Activated CD4-positive, CD25-positive, alpha-beta regulatory T cell treated with anti-CD3 and anti-CD28 coated beads, Interleukin-2, amount 50 U/mL, for 24 hours (primary cell): Measurements from ENCODE around the gene THAP4.
"Not testable (repeated sequence)": the region's sequence is repeated elsewhere in the genome, so short reads cannot be mapped to it uniquely, and the experiment has no call there.

Source experiments
- ATAC-seq, 2 donors: fragments of 150-1000 bp; cut with Tn5 transposase; one replicate each; pipeline ENCODE4 v1.10.0; 2021; ENCODE audit warnings: mild to moderate bottlenecking in 1 of 2, moderate library complexity in 1 of 2

THAP4 gene

DNA sequence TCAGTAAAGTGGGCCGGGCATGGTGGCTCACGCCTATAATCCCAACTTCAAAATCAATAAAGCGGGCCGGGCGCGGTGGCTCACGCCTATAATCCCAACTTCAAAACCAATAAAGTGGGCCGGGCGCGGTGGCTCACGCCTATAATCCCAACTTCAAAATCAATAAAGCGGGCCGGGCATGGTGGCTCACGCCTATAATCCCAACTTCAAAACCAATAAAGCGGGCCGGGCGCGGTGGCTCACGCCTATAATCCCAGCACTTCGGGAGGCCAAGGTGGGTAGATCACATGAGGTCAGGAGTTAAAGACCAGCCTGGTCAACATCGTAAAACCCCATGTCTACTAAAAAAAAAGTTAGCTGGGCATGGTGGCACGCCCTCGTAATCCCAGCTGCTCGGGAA lies 25.8 kb upstream of the THAP4 start:
- not testable (repeated sequence) for ATAC-seq

DNA sequence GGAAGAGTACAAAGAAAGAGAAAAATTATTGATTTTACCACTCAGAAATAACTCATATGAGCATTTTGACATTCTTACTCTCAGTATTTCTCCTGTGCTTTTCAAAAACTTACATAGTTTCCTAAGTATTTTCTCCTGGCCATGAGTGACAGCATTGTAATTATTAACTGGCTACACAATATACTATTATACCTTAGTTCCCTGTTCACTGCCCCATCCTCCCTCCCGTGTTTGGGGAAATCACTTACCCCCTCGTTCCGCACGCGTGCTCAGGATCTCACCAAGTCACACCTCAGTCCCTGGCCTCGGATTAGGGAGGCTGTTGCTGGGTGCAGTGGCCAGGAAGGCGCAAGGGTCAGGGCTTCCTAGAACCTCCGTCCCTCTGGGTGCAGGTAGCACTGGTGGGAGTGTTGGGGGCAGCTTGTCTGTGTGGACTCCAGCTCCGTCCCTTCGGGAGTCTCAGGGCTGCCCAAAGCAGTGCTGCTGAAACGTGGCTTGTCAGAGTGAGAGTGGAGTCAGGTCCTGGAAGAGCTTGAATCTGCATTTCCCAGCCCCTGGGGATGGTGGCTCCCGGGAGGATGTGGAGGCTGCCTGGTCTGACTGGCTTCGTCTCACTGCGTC lies 23.7 kb upstream of the THAP4 start:
- ATAC-seq = no peak

- ATAC-seq = no peak
These were observed 22.3 kb upstream of the THAP4 start for GRCh38 chr2:241659150-241659739.

- no peak for ATAC-seq
These were observed 21.3 kb upstream of the THAP4 start for GRCh38 chr2:241658296-241658695.

DNA sequence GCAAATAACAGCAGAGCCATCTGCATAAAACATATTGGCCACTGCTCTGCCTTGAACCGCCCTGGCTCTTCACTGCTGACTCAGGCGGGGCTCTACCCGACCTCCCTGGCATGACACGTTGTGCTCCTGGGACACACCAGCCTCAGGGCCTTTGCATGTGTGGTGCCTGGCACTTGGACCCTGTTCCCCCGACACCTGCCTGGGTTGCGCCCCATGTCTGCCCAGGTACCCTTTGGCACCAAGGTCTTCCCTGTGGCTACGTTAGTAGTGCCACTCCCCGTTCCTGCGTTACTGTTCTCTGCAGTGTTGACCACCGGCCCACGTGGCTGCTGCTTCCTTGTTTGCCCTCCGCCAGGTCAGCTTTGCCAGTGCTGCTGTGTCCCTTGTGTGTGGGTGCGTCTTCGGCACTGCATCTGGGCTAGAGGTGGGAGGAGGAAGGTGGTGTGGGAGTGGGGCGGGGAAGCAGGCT lies 20.9 kb upstream of the THAP4 start:
- no peak for ATAC-seq

DNA sequence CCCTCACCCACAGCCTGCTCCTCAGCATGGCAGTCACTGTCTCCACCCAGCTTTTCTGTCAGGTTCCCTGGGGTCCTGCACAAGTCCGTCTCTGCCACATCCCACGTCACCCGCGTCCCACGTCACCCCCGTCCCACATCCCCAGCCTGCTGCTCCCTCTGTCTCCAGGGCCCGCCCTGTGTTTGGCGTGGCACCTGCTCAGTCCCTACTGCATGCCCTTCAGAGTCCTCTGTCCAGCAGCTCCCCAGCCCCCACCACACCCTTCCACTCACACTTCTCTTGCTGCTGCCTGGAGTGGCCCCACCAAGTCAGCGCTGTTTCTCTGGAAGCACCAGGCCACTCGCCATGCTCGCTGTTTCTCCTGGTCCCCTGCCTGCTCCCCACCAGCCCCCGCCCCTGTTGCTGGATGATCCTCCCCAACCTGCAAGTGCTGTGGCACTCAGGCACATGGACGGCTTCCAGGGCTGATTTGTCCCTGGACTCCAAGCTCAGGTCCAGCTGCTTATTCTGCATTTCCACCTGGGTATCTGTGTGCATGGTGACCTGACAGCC lies 19.3 kb upstream of the THAP4 start:
- ATAC-seq = no peak

GRCh38 chr2:241655516-241656189 lies 18.7 kb upstream of the THAP4 start:
- no peak for ATAC-seq

DNA sequence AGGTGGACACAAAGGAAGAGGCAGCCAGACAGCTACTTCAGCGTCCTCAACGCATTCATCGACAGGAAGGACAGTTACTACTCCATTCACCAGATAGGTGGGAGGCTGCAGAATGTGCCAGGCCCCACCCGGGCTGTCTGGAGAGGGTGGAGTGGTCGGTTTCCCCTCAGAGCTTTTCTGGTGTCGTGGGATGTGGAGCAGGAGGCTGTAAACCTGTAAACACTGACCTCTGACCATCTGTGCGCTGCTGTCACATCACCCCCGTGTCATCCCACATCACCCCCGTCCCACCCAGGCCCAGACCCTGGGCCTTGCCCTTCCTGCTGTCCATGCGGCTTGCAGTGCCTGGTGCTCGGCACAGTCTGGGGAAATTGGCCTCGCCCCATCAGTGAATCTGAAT lies 17.6 kb upstream of the THAP4 start:
- no peak for ATAC-seq

- no peak for ATAC-seq
These were observed 16.3 kb upstream of the THAP4 start for GRCh38 chr2:241653210-241653750.

DNA sequence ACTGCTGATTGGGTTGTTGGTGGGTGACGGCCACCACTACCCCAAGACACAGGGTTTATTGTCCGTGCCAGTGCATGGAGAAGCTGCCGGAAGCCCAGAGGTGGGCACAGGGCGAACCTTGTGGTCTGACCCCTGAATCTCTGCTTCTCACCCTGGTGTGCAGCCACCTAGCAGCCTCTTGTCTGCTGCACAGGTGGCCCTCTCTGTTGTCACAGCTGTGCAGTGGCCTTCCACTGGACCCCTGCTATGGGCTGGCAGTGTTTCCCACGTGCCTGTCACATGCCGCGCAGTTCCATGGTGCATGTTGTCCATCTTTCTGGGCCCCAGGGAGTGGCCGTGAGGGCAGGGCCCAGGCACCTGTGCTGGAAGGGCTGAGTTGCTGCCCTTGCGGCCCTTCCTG lies 15.8 kb upstream of the THAP4 start:
- no peak for ATAC-seq

- no peak for ATAC-seq
These were observed 15.2 kb upstream of the THAP4 start for GRCh38 chr2:241652142-241652541.

GRCh38 chr2:241649927-241650326 lies 13.0 kb upstream of the THAP4 start:
- ATAC-seq = no peak

GRCh38 chr2:241649404-241649803 lies 12.4 kb upstream of the THAP4 start:
- no peak for ATAC-seq

GRCh38 chr2:241648453-241648852 lies 11.5 kb upstream of the THAP4 start:
- no peak for ATAC-seq

GRCh38 chr2:241645915-241646645 lies 9.1 kb upstream of the THAP4 start:
- no peak for ATAC-seq

GRCh38 chr2:241645056-241645914 lies 8.3 kb upstream of the THAP4 start:
- no peak for ATAC-seq

GRCh38 chr2:241641631-241642030 lies 4.7 kb upstream of the THAP4 start:
- no peak for ATAC-seq

GRCh38 chr2:241640165-241640795 lies 3.3 kb upstream of the THAP4 start:
- ATAC-seq = peak; percentile 36 to 40

DNA sequence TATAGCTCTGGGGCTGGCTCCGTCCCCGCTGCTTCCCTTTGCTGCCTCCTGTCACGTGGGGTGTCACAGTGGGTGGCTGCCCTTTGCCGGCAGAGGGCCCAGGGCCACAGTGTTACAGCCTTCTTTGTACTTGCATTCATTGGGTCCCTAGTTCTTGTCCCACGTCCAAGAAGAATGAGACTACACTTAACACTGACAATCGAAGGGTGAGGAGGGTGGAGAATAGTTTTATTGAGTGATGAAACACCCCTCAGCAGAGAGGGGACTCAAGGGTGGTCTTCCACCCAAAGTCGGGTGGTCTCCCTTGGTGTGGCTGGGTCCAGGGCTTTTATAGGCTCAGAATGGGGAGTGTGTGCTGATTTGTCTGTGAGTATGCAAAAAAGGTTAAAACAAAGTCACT lies 2.4 kb upstream of the THAP4 start:
- no peak for ATAC-seq

DNA sequence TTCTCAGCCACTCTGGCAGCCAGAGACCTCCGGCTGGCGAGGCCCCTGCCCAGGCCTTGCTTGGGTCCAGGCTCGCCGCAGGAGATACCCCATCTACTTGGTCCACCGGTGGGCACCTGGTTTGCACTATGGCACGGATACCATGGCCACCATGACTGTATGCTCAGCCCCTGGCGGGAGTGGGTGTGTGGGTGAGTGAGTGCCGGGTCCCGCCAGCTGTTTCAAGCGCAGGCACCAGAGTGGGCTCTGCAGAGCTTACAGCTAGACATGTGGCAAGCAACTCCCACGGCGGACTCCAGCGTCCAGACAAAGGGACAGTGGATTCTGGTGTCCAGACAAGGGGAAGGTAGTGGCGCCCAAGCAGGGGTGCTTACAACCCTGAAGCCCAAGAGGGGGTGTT lies 2.0 kb upstream of the THAP4 start:
- no peak for ATAC-seq
